ENCODE data around the gene RCC2. TPM values are rescaled to one million over a fixed set of nuclear protein-coding genes. Genes with fewer than 3 reads are reported as not detected.

Gene RCC2
- total RNA-seq, 2 experiments from 2014 or later: 90.6 to 91.0 TPM

- peaks cover 16% of the 10 kb centered on the region for H3K4me1 Mint-ChIP-seq (ENCODE audit: low read depth)
- no peaks in the 10 kb centered on the region for H3K9me3 Mint-ChIP-seq
- POLR2A ChIA-PET: interaction anchor here (1.4 kb wide), 1 partner anchor 10 kb away, joined by 4 read pairs; no protein-coding TSS in a partner anchor
- CTCF ChIA-PET: no interaction called here
- peaks cover 51% of the 10 kb centered on the region for H3K36me3 Mint-ChIP-seq
- H3K27ac Mint-ChIP-seq: peak overlapping the region; percentile 62
- no peaks in the 10 kb centered on the region for H3K27me3 Mint-ChIP-seq
- DNase-seq: no peak
- intact Hi-C loops (cut with micrococcal nuclease): loop anchor here (10.0 kb wide), 1 partner anchor 47 kb away; no protein-coding TSS in a partner anchor
- H3K4me3 Mint-ChIP-seq: no peak overlapping the region
Measured at GRCh38 chr1:17427696-17428660, 11.5 kb downstream of the RCC2 start.

- Mint-ChIP-seq H3K27me3 (no peaks in the 10 kb centered on the region), H3K4me1 (ENCODE audit: low read depth) (peaks cover 10% of the 10 kb centered on the region), H3K4me3 (no peak overlapping the region), H3K9me3 (no peaks in the 10 kb centered on the region), H3K36me3 (peaks cover 56% of the 10 kb centered on the region), H3K27ac (no peak overlapping the region)
- ChIA-PET POLR2A (interaction anchor here (1.4 kb wide), 1 partner anchor 13 kb away, joined by 3 read pairs; the partner anchor contains the start of gene RCC2), CTCF (interaction anchor here (1.8 kb wide), 1 partner anchor 13 kb away, joined by 5 read pairs; the partner anchor contains the start of gene RCC2)
- no peak for DNase-seq
- intact Hi-C loops (cut with micrococcal nuclease): loop anchor here (10.0 kb wide), 1 partner anchor 49 kb away; no protein-coding TSS in a partner anchor
Measured at GRCh38 chr1:17425806-17426600, 13.5 kb downstream of the RCC2 start.

GRCh38 chr1:17423781-17424245 lies 15.7 kb downstream of the RCC2 start:
- Mint-ChIP-seq H3K27ac (no peak overlapping the region), H3K27me3 (no peaks in the 10 kb centered on the region), H3K9me3 (no peaks in the 10 kb centered on the region), H3K4me3 (no peak overlapping the region), H3K36me3 (peaks cover 63% of the 10 kb centered on the region), H3K4me1 (ENCODE audit: low read depth) (peaks cover 2% of the 10 kb centered on the region)
- intact Hi-C loops (cut with micrococcal nuclease): loop anchor here (10.0 kb wide), 1 partner anchor 51 kb away; no protein-coding TSS in a partner anchor
- no peak for DNase-seq
- ChIA-PET CTCF (interaction anchor here (0.6 to 1.8 kb wide), 3 partner anchors 12 to 1489 kb away, joined by 3 to 5 read pairs (median 3); partner anchors contain the start of gene RCC2), POLR2A (no interaction called here)

- CTCF ChIA-PET: interaction anchor here (2.5 kb wide), 1 partner anchor 16 kb away, joined by 10 read pairs; the partner anchor contains the start of gene RCC2
- Mint-ChIP-seq H3K9me3 (no peaks in the 10 kb centered on the region), H3K36me3 (peaks cover 70% of the 10 kb centered on the region), H3K27me3 (no peaks in the 10 kb centered on the region), H3K27ac (no peak overlapping the region), H3K4me3 (no peak overlapping the region), H3K4me1 (ENCODE audit: low read depth) (peaks cover 2% of the 10 kb centered on the region)
- no peak for DNase-seq
- intact Hi-C loops (cut with micrococcal nuclease): loop anchor here (10.0 kb wide), 1 partner anchor 52 kb away; no protein-coding TSS in a partner anchor
- POLR2A ChIA-PET: no interaction called here
Measured at GRCh38 chr1:17422461-17422860, 17.0 kb downstream of the RCC2 start.

- Mint-ChIP-seq H3K4me1 (ENCODE audit: low read depth) (peaks cover 2% of the 10 kb centered on the region), H3K36me3 (peaks cover 69% of the 10 kb centered on the region), H3K4me3 (no peak overlapping the region), H3K9me3 (no peaks in the 10 kb centered on the region), H3K27me3 (no peaks in the 10 kb centered on the region), H3K27ac (no peak overlapping the region)
- intact Hi-C loops (cut with micrococcal nuclease): loop anchor here (2.0 to 10.0 kb wide), 2 partner anchors 18 to 54 kb away; partner anchors contain the start of gene RCC2
- ChIA-PET CTCF (interaction anchor here (0.9 to 2.5 kb wide), 3 partner anchors 14 to 18 kb away, joined by 4 to 10 read pairs (median 5); partner anchors contain the start of gene RCC2), POLR2A (no interaction called here)
- no peak for DNase-seq
Measured at GRCh38 chr1:17420391-17420918, 19.0 kb downstream of the RCC2 start.

GRCh38 chr1:17419626-17420328 lies 19.7 kb downstream of the RCC2 start:
- peaks cover 2% of the 10 kb centered on the region for H3K4me1 Mint-ChIP-seq (ENCODE audit: low read depth)
- intact Hi-C loops (cut with micrococcal nuclease): loop anchor here (2.0 to 10.0 kb wide), 2 partner anchors 19 to 55 kb away; partner anchors contain the start of gene RCC2
- H3K4me3 Mint-ChIP-seq: no peak overlapping the region
- POLR2A ChIA-PET: no interaction called here
- peaks cover 67% of the 10 kb centered on the region for H3K36me3 Mint-ChIP-seq
- no peaks in the 10 kb centered on the region for H3K9me3 Mint-ChIP-seq
- H3K27ac Mint-ChIP-seq: peak overlapping the region; percentile 15
- no peaks in the 10 kb centered on the region for H3K27me3 Mint-ChIP-seq
- CTCF ChIA-PET: interaction anchor here (0.6 to 1.9 kb wide), 5 partner anchors 10 to 21 kb away, joined by 3 to 5 read pairs (median 3); no protein-coding TSS in a partner anchor
- peak; percentile 71 for DNase-seq

- ChIA-PET POLR2A (no interaction called here), CTCF (interaction anchor here (1.3 kb wide), 1 partner anchor 35 kb away, joined by 4 read pairs; no protein-coding TSS in a partner anchor)
- Mint-ChIP-seq H3K4me3 (no peak overlapping the region), H3K27ac (no peak overlapping the region), H3K27me3 (no peaks in the 10 kb centered on the region), H3K36me3 (peaks cover 69% of the 10 kb centered on the region), H3K4me1 (ENCODE audit: low read depth) (peaks cover 2% of the 10 kb centered on the region), H3K9me3 (no peaks in the 10 kb centered on the region)
- intact Hi-C loops (cut with micrococcal nuclease): no loop called here
- DNase-seq: no peak
Measured at GRCh38 chr1:17416389-17416788, 23.1 kb downstream of the RCC2 start.

- Mint-ChIP-seq H3K4me3 (no peak overlapping the region), H3K27me3 (no peaks in the 10 kb centered on the region), H3K27ac (no peak overlapping the region), H3K4me1 (ENCODE audit: low read depth) (no peaks in the 10 kb centered on the region), H3K9me3 (no peaks in the 10 kb centered on the region), H3K36me3 (peaks cover 68% of the 10 kb centered on the region)
- no peak for DNase-seq
- ChIA-PET CTCF (no interaction called here), POLR2A (no interaction called here)
- intact Hi-C loops (cut with micrococcal nuclease): no loop called here
Measured at GRCh38 chr1:17414022-17414421, 25.5 kb downstream of the RCC2 start.

GRCh38 chr1:17412093-17412870 lies 27.2 kb downstream of the RCC2 start:
- ChIA-PET CTCF (interaction anchor here (0.7 kb wide), 1 partner anchor 1669 kb away, joined by 3 read pairs; no protein-coding TSS in a partner anchor), POLR2A (no interaction called here)
- no peaks in the 10 kb centered on the region for H3K27me3 Mint-ChIP-seq
- H3K9me3 Mint-ChIP-seq: no peaks in the 10 kb centered on the region
- DNase-seq: no peak
- no peak overlapping the region for H3K4me3 Mint-ChIP-seq
- H3K36me3 Mint-ChIP-seq: peaks cover 72% of the 10 kb centered on the region
- no peak overlapping the region for H3K27ac Mint-ChIP-seq
- H3K4me1 Mint-ChIP-seq (ENCODE audit: low read depth): no peaks in the 10 kb centered on the region
- intact Hi-C loops (cut with micrococcal nuclease): no loop called here

- Mint-ChIP-seq H3K36me3 (peaks cover 60% of the 10 kb centered on the region), H3K9me3 (no peaks in the 10 kb centered on the region), H3K4me3 (no peak overlapping the region), H3K27ac (no peak overlapping the region), H3K4me1 (ENCODE audit: low read depth) (no peaks in the 10 kb centered on the region), H3K27me3 (no peaks in the 10 kb centered on the region)
- CTCF ChIA-PET: no interaction called here
- no peak for DNase-seq
- POLR2A ChIA-PET: no interaction called here
- intact Hi-C loops (cut with micrococcal nuclease): no loop called here
Measured at GRCh38 chr1:17409391-17409811, 30.1 kb downstream of the RCC2 start.

Data from activated CD4-positive, alpha-beta memory T cell treated with anti-CD3 and anti-CD28 coated beads for 36 hours (primary cell).